Fibroblast of skin of right biceps (primary cell): ENCODE measurements around the gene TSPAN4.

Experiments used
- DNase-seq: peaks from one replicate; pipeline ENCODE4 v3.0.0-alpha.2; 2013

Gene TSPAN4

GRCh38 chr11:824942-825341 is 17.7 kb upstream of the TSPAN4 start:
- no peak for DNase-seq

- DNase-seq: no peak
These were observed 17.1 kb upstream of the TSPAN4 start for GRCh38 chr11:825366-826226.

- no peak for DNase-seq
These were observed 16.4 kb upstream of the TSPAN4 start for GRCh38 chr11:826227-826621.

- DNase-seq: no peak
These were observed 15.9 kb upstream of the TSPAN4 start for GRCh38 chr11:826836-827145.

GRCh38 chr11:827146-827896 is 15.3 kb upstream of the TSPAN4 start:
- no peak for DNase-seq

- no peak for DNase-seq
These were observed 14.8 kb upstream of the TSPAN4 start, which contains the start of gene CRACR2B for GRCh38 chr11:827897-828192. TSS of gene CRACR2B (plus strand) at chr11:827919. CDS start at chr11:828608, 689 bp downstream.

GRCh38 chr11:828506-829175 is 14.0 kb upstream of the TSPAN4 start:
- no peak for DNase-seq

- peak; percentile 34 for DNase-seq
These were observed 13.3 kb upstream of the TSPAN4 start for GRCh38 chr11:829176-829846.

DNA sequence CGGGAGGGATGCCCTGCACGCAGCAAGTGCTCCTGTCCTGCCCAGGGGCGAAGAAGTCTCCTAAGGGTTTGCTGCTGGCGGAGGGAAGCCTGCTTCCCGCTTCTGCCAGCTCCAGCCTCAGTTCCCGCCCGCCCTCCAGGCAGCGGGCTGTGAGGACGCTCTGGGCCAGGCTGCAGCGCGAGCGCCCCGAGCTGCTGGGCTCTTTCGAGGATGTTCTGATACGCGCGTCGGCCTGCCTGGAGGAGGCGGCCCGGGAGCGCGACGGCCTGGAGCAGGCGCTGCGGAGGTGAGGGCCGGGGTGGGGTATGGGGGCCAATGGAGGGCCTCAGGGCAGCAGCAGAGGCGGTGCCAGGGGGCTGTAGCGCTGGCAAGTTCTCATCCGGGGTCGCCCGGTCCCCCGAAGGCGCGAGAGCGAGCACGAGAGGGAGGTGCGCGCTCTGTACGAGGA is 12.8 kb upstream of the TSPAN4 start:
- no peak for DNase-seq

- DNase-seq: peak; percentile 65
These were observed 12.1 kb upstream of the TSPAN4 start for GRCh38 chr11:830295-831117.

DNA sequence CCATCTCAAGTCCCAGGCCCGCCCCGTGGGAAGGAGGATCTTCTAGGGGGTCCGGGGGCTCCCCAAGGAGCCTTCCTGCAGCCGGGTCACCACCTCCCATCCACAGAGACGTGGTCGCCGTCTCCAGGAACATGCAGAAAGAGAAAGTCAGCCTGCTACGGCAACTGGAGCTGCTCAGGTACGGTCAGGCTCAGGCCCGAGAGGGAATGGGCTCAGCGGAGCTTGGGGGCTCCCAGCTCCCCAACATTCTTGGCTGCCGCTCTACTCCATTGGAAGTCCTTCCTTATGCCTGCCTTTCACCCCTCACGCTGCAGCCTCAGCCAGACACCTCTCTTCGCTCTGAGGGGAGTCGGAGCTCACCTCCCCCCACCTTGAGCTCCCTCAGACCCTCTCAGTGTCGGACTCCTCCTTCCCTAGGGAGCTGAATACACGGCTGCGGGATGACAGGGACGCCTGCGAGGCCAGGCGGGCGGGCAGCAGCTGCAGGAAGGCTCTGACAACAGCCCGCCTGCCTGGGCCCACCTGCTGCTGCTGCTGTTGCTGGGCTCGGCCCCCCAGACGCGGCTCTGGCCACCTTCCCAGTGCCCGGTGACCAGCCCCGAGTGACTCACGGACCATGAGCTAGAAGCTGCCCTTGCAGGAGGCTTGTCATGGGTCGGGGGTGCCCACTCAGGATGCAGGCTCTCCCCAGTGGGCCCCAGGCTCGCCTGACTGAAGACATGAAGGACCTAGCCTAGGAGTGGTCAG is 11.4 kb upstream of the TSPAN4 start:
- DNase-seq: peak; percentile 52

DNA sequence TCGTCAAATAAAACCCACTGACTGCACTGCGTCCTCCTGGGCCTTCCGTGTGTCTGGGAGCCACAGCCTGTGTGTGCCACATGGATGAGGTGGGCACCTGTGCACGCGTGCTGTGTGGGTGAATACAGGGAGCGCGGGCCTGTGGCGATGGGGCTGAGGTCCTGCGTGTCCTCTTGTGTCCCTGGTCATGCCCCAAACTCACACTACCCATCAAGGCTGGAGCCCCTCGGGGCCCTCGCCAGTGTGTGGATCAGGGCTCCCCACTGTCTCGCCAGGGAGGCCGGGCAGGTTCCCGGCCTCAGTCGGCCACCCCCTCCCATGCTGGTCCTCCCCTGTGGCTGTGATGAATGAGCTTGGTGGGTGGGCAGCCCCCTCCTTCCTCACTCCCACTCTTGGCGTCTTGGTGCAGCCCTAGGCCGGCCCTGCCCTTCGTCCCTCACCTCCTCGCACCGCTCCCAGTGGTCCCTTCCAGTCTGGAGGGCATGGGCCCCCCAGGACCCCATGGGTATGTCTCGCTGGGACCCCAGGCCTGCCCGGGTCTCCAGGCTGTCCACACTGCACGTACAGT is 10.6 kb upstream of the TSPAN4 start:
- no peak for DNase-seq

GRCh38 chr11:832529-833113 is 10.0 kb upstream of the TSPAN4 start, which contains the start of gene CD151:
TSS of gene CD151 (plus strand) at chr11:832952. CDS start at chr11:836070, 3,118 bp downstream.
- peak; percentile 63 for DNase-seq

GRCh38 chr11:833114-833791 is 9.4 kb upstream of the TSPAN4 start:
- DNase-seq: peak; percentile 48

GRCh38 chr11:833849-834311 is 8.8 kb upstream of the TSPAN4 start:
- DNase-seq: no peak

- peak; percentile 65 for DNase-seq
These were observed 8.0 kb upstream of the TSPAN4 start for GRCh38 chr11:834371-835316.

DNA sequence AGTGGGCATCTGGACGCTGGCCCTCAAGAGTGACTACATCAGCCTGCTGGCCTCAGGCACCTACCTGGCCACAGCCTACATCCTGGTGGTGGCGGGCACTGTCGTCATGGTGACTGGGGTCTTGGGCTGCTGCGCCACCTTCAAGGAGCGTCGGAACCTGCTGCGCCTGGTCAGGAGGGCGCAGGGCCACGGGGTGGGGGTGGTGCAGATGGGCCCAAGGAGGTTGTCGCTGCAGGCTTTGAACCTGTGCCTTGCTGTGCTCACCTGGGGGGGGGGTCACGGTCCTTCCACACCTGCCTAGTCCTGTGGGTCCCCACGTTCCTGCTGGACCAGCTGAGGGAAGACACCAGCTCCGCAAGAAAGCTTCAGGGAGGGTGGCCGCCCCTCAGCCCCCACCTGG is 6.4 kb upstream of the TSPAN4 start:
- DNase-seq: no peak

GRCh38 chr11:836700-837099 is 6.0 kb upstream of the TSPAN4 start:
- no peak for DNase-seq
